GM23248 (cell line): ENCODE data around the gene STRA6.

ENCODE experiments used
- EZH2 ChIP-seq: fragments of 200-600 bp; sonication (generic); IDR thresholded peaks from 2 replicates; pipeline ENCODE4 v1.6.1; 2018; ENCODE audit warnings: antibody characterized with exemption, mild to moderate bottlenecking; ENCODE audit not compliant: insufficient read depth, poor library complexity, severe bottlenecking
- EZH2phosphoT487 ChIP-seq: fragments of 200-600 bp; sonication (generic); IDR thresholded peaks from 2 replicates; pipeline ENCODE4 v1.6.1; 2018; ENCODE audit warnings: antibody characterized with exemption, moderate library complexity, mild to moderate bottlenecking, low read depth; ENCODE audit not compliant: insufficient read depth

GRCh38 chr15:74168711-74169126 lies 33.9 kb downstream of the STRA6 start:
- TF ChIP-seq EZH2 (no peak), EZH2phosphoT487 (no peak)
